HG03469 (cell line): ENCODE results near the gene KLHDC2.
"Not testable (repeated sequence)": the region's sequence is repeated elsewhere in the genome, so short reads cannot be mapped to it uniquely, and the experiment has no call there.

Experiments used
- ATAC-seq: cut with Tn5 transposase; IDR thresholded peaks from one replicate; pipeline ENCODE4 v1.9.1; 2021; ENCODE audit warnings: mild to moderate bottlenecking, moderate library complexity, moderate number of reproducible peaks; ENCODE audit not compliant: unreplicated experiment

Gene KLHDC2

DNA sequence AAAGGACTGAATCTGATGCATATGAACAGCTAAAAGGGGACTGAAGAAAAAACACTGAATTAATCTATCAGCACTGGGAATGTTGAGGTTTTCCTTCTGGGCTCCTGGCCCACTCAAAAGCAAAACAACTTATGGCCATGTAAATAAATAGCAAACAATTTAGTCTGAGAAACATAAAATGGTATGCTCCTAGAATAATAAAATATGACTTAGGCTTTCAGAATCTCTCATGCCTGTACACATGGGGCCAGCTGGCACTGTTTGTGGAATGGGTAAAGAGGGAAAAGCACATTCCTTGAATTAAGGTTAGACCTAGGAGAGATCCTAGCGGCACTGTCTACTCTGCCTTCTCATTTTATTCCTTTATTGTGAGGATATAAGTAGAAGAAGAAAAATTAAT, 6.2 kb downstream of the KLHDC2 start:
- no peak for ATAC-seq

DNA sequence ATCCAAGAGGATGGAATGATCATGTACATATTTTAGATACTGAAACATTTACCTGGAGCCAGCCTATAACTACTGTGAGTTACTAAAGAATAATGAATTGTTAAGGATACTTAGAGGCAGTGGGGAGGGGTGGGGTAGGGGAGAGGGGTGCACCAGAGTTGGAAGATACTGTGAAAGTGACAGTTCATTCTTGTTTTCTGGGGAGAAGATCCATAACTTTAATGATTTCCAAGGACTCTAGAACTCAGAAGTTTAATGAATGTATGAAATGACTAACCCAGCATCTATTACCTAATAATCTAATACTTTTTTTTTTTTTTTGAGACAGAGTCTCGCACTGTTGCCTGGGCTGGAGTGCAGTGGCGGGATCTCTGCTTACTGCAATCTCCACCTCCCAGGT, 10.5 kb downstream of the KLHDC2 start:
- ATAC-seq: no peak

DNA sequence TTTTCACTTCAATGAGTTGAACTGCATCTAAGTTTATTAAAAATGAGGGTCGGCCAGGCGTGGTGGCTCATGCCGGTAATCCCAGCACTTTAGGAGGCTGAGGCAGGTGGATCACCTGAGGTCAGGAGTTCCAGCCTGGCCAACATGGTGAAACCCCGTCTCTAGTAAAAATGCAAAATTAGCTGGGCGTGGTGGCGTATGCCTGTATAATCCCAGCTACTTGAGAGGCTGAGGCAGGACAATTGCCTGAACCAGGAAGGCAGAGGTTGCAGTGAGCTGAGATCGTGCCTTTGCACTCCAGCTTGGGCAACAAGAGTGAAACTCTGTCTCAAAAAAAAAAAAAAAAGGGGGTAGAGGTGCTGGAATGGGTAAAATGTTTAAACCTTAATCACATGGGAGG, 13.1 kb downstream of the KLHDC2 start:
- ATAC-seq: not testable (repeated sequence)

DNA sequence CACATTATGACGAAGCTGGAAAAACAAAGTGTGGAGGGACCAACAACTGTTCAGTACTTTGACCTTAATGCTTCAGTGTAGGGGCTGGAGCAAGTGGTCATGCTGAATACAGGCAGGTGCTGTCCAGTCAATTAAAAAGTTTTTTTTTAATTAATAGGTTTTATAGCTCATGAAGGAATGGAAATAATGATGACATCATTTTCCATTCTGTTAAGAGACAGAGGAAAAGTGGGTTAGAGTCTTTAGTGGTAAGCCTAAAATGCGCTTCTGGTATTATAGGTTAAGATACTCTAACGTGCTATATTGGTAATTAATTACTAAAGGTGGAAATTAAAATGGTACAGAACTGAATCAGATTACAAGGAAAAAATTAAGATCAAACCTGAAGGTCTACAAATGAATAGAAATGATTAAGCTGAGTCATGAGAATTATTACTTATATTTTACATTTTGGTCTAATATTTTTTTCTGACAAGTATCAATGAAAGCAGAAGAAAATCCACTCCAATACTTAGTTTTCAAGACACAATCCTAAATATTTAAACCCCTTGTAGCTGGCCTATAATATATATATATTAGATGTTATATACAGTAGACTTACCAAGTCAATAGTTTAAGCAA, 15.6 kb downstream of the KLHDC2 start:
- ATAC-seq: no peak

- no peak for ATAC-seq
Observed at GRCh38 chr14:49786315-49786714, 18.4 kb downstream of the KLHDC2 start.

DNA sequence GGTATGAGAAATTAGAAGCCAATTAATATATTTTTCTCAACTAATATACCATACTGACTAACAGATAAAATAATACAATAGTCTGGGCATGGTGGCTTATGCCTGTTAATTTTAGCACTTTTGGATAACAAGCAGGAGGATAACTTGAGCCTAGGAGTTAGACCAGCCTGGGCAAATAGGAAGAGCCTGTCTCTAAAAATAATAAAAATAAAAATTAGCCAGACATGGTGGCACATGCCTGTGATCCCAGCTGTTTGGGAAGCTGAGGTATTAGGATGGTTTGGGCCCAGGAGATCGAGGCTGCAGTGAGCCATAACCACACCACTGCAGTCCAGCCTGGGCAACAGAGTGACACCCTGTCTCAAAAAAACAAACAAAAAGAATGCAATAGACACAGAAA, 24.7 kb downstream of the KLHDC2 start:
- ATAC-seq: no peak

DNA sequence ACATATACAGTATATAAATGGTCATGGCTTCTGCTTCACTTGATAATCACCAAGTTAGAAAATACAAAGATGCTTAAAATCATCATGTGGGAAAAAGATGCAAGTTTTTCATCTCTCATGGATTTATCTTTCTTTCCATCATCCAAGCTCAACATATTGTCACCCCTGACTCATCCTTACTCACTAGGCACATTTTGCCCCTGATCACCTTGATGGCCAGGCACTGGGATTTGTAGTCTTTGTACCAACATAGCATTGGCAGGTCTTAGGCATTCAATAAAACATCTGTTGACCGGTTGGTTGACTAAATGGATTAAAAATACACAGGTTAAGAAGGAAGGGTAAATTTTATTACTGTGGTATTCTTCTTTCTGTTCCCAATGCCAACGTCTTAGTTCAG, 28.1 kb downstream of the KLHDC2 start:
- ATAC-seq: no peak

DNA sequence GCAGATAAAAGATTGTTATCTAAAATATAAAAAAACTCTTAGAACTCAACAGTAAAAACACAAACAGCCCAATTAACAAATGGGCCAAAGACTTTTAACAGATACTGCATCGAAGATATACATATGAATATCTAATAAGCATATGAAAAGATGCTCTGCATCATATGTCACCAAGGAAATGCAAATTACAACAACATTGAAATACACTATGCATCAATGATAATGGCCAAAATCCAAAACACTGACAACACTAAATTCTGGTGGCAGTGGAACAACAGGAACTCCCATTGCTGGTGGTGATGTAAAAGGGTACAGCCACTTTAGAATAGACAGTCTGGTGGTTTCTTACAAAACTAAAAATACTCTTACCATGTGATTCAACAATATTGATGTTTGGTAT, 40.8 kb downstream of the KLHDC2 start:
- ATAC-seq: no peak

- not testable (repeated sequence) for ATAC-seq
Observed at GRCh38 chr14:49816118-49816517, 48.2 kb downstream of the KLHDC2 start.

- ATAC-seq: no peak
Observed at GRCh38 chr14:49816844-49817243, 48.9 kb downstream of the KLHDC2 start.

GRCh38 chr14:49820176-49820575, 52.2 kb downstream of the KLHDC2 start:
- no peak for ATAC-seq

DNA sequence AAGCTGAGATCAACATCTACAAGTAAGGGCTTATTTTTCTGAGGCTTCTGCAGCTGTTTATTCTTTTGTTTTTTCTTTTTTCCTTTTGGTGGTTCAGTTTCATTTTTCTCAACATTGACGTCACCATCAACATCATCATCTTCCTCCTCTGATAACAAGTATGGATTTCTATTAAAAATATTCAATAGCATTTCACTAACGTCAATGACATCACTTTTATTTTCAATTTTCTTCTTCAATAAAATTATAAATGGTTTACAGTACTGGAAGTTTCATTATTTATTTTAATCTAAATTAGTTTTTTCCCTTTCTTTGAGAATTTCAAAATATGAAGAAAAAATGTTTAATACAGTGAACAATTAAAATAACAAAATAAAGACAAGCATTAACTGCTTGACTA, 60.7 kb downstream of the KLHDC2 start:
- ATAC-seq: no peak
